Heart right ventricle (tissue), 16 donors: ENCODE results near the gene SLC4A2. TPM values are rescaled to one million over a fixed set of nuclear protein-coding genes. Genes with fewer than 3 reads are reported as not detected.

ENCODE experiments used
- ATAC-seq, 8 donors: fragments of 200-7000 bp; cut with Tn5 transposase; one replicate each; pipeline ENCODE4 v1.9.1; 2020; ENCODE audit warnings: mild to moderate bottlenecking in 8 of 8, moderate library complexity in 8 of 8, moderate number of reproducible peaks in 1 of 8
- DNase-seq, 2 donors: peaks; one replicate each; pipeline ENCODE4 v3.0.0-alpha.2; 2020
- H3K27ac ChIP-seq, 10 donors: fragments of 200-600 bp; sonication (generic) in 2 of 10; one replicate each; pipeline versions ENCODE4 v1.5.0 to v1.8.0; 2020 to 2022; ENCODE audit warnings: mild to moderate bottlenecking in 3 of 10
- H3K27me3 ChIP-seq, 7 donors: fragments of 200-600 bp; one replicate each; pipeline ENCODE4 v1.8.0; 2021 to 2022; ENCODE audit warnings: mild to moderate bottlenecking in 2 of 7
- H3K36me3 ChIP-seq, 9 donors: fragments of 200-600 bp; sonication (generic) in 1 of 9; one replicate each; pipeline versions ENCODE4 v1.5.0 to v1.8.0; 2020 to 2022; ENCODE audit warnings: mild to moderate bottlenecking in 2 of 9
- H3K4me1 ChIP-seq, 9 donors: fragments of 200-600 bp; sonication (generic) in 1 of 9; one replicate each; pipeline versions ENCODE4 v1.5.0 to v1.8.0; 2020 to 2022; ENCODE audit warnings: mild to moderate bottlenecking in 4 of 9
- H3K4me3 ChIP-seq, 10 donors: fragments of 200-600 bp; sonication (generic) in 2 of 10; one replicate each; pipeline versions ENCODE4 v1.5.0 to v1.8.0; 2020 to 2022; ENCODE audit warnings: mild to moderate bottlenecking in 7 of 10, moderate library complexity in 2 of 10
- H3K9me3 ChIP-seq, 11 donors: fragments of 200-600 bp in 10 of 11; sonication (generic) in 2 of 11; one replicate each; pipeline versions ENCODE4 v1.5.0 to v1.8.0; 2013 to 2022; ENCODE audit warnings: mild to moderate bottlenecking in 2 of 11, control low read depth in 1 of 11, moderate library complexity in 1 of 11
- CTCF ChIP-seq, 9 donors: fragments of 200-600 bp; sonication (generic) in 2 of 9; IDR thresholded peaks; one replicate each; pipeline versions ENCODE4 v1.5.0 to v1.8.0; 2021 to 2022; ENCODE audit warnings: antibody characterized with exemption in 9 of 9, mild to moderate bottlenecking in 5 of 9, moderate library complexity in 1 of 9
- WGBS, 2 donors: extraction: QIAGEN DNeasy Blood & Tissue Kit; methylation state at CpG; one replicate each; pipeline ENCODE4 v1.1.7; 2013; ENCODE audit warnings: inconsistent platforms in 1 of 2; 5-methylcytosine and 5-hydroxymethylcytosine counted together
- intact Hi-C, 10 donors: fragments of 100-400 bp; cut with DNase I; formaldehyde crosslinking; loops; one replicate each; pipeline versions ENCODE4 v1.11.1 to v1.14.2; 2022
- polyA plus RNA-seq, 2 donors: library from polyadenylated mRNA; stranded (reverse); fragments of 200-250 nt; gene quantifications; one replicate each; pipeline ENCODE4 v1.2.3, GENCODE V29; 2013
- total RNA-seq, 10 donors: library from RNA; stranded (reverse); fragmentation: NEBNext Ultra II Directional in 3 of 10; extraction: Animal tissue kit (Norgen Biotek cat#: 25700) in 3 of 10; gene quantifications; one replicate each; pipeline versions ENCODE4 v1.2.1 to v1.2.4, GENCODE V29; 2021 to 2023
- donor health status: Arrhythmogenic right ventricular cardiomyopathy.
- donor health status: ischemic (EF 13 %, LVEDD 7.1; RV severe dilation, severe dysfunction).
- donor health status: healthy with polysubstance abuse.
- donor health status: DM: no; HTN: yes; CAD: no.
- donor health status: DM: no; HTN: no; CAD: no.
- donor health status: ischemic (EF 25% LVEDD 6.9; RV normal size, moderate dysfunction).
- donor health status: ischemic (EF 25% LVEDD 5.7; RV mildly dilated, moderate dysfunction).
- donor health status: healthy.
- donor health status: DM: yes; HTN: yes; CAD: no.
- donor health status: Ischemic cardiomyopathy.
- donor health status: ischemic (EF 35%, LVEDD 5.7; RV mildly dilated, moderate dysfunction).
- donor health status: nonischemic (EF 11% LVEDD 7.7; RV severe dilation, severe dysfunction).
- donor health status: DM: yes; HTN: yes; CAD: no.
- donor health status: PGD.
- donor health status: ischemic (EF 29% LVEDD 5.4; RV normal size, mild dysfunction).
- donor health status: nonischemic (EF 23%, LVEDD 6.1; RV moderate dilation, normal function).

The SLC4A2 gene
- total and polyA plus RNA-seq, 12 donors: 36.0 to 109 (median 54.6) TPM

- Histone ChIP-seq H3K27me3 (peaks cover 0 to 58% (median 49%) of the 10 kb centered on the region in 7 donors), H3K36me3 (peaks cover 0 to 14% (median 0%) of the 10 kb centered on the region in 9 donors), H3K27ac (no peak overlapping the region), H3K4me1 (peaks cover 9 to 43% (median 25%) of the 10 kb centered on the region in 9 donors), H3K9me3 (no peaks in the 10 kb centered on the region), H3K4me3 (peak overlapping the region in 9 of 10 donors; percentile 3 to 37 (median 24))
- no peak for DNase-seq
- ATAC-seq: peak in 5 of 8 donors; percentile 6 to 27 (median 25)
- intact Hi-C loops: loop anchor here in 4 of 10 donors (5.0 to 10.0 kb wide), 4 partner anchors 54 to 241 kb away; no protein-coding TSS in a partner anchor
- 1% methylated on average over 73 to 82 of the region's 82 CpGs for WGBS, 2 donors
- peak in 1 of 9 donors; percentile 25 for TF ChIP-seq CTCF (IDR thresholded peaks at IDR 0.05)
These were observed 40.8 kb upstream of the SLC4A2 start for GRCh38 chr7:151018421-151019129.

GRCh38 chr7:151019130-151019447 lies 40.3 kb upstream of the SLC4A2 start:
- peak in 3 of 8 donors; percentile 2 to 4 (median 4) for ATAC-seq
- 26 to 34% methylated on average over 20 of the region's 20 CpGs for WGBS, 2 donors
- DNase-seq: no peak
- Histone ChIP-seq H3K4me1 (peaks cover 9 to 38% (median 21%) of the 10 kb centered on the region in 9 donors), H3K4me3 (peak overlapping the region in 9 of 10 donors; percentile 3 to 37 (median 24)), H3K27me3 (peaks cover 0 to 56% (median 44%) of the 10 kb centered on the region in 7 donors), H3K9me3 (no peaks in the 10 kb centered on the region), H3K36me3 (peaks cover 0 to 9% (median 0%) of the 10 kb centered on the region in 9 donors), H3K27ac (no peak overlapping the region)
- intact Hi-C loops: loop anchor here in 4 of 10 donors (5.0 to 10.0 kb wide), 4 partner anchors 54 to 242 kb away; no protein-coding TSS in a partner anchor
- TF ChIP-seq CTCF (IDR thresholded peaks at IDR 0.05): no peak

GRCh38 chr7:151020231-151020630 lies 39.2 kb upstream of the SLC4A2 start:
- Histone ChIP-seq H3K27me3 (peaks cover 0 to 56% (median 43%) of the 10 kb centered on the region in 7 donors), H3K4me1 (peaks cover 9 to 28% (median 17%) of the 10 kb centered on the region in 9 donors), H3K9me3 (no peaks in the 10 kb centered on the region), H3K36me3 (no peaks in the 10 kb centered on the region), H3K4me3 (no peak overlapping the region), H3K27ac (no peak overlapping the region)
- WGBS, 2 donors: 59 to 60% methylated on average over 7 of the region's 7 CpGs
- intact Hi-C loops: no loop called here
- no peak for TF ChIP-seq CTCF (IDR thresholded peaks at IDR 0.05)
- DNase-seq (no peak), ATAC-seq (no peak)

GRCh38 chr7:151023232-151023631 lies 36.2 kb upstream of the SLC4A2 start:
- Histone ChIP-seq H3K4me1 (peaks cover 6 to 18% (median 10%) of the 10 kb centered on the region in 9 donors), H3K27me3 (peaks cover 0 to 43% (median 30%) of the 10 kb centered on the region in 7 donors), H3K27ac (no peak overlapping the region), H3K36me3 (no peaks in the 10 kb centered on the region), H3K4me3 (no peak overlapping the region), H3K9me3 (no peaks in the 10 kb centered on the region)
- intact Hi-C loops: no loop called here
- no peak for ATAC-seq
- WGBS, 2 donors: 63 to 66% methylated on average over 10 of the region's 10 CpGs
- DNase-seq: no peak
- TF ChIP-seq CTCF (IDR thresholded peaks at IDR 0.05): no peak
